ENCODE results near the gene C2CD4D.

Gene C2CD4D

DNA sequence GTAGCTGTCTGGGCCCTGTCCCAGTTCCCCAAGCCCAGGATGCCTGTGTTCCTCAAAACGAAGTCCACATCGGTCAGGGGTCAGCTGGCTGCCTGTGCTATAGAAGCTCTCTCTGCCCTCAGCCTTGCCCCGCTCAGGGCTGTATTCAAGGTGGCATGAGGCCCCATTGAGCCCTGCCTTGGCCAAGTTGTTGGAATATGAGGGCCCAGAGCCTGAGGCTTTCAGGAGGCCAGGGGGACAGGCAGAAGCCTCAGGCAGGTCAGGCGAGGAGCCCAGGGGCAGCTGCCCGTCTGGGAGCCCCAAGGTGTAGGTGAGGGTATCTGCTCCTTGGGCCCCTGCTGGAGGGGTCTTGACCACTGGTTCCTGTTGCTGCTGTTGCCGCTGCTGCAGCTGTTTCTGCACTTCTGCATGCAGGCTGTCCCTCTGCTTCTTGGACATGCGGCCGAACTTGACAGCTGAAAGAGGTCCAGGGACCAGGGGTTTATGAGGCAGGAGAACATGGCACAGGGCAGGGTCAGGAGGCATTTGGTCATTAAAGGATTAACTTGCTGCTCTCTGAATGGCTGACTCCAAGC is 24.6 kb downstream of the C2CD4D start:
- DNase-seq (ENCODE audit: low spot score): no peak

DNA sequence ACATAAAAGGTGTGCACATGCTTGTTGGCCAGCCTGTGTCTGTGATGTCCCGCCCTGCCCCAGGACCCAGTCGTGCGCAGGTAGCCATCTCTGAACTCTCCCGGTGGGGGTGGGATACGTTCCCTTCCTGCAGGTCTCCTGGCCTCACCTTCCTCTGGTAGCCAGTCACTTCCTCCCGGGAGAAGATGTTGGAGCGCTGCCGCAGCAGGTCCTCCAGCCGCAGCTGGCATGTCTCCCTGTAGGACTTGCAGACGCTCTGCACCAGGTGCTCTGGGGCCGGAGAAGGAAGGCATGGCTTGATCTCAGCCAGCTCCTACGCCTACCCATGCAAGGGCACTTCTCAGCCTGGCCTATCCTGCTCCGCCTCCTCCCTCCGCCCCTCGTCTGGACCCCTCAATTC is 25.2 kb downstream of the C2CD4D start:
- DNase-seq (ENCODE audit: low spot score): no peak

DNA sequence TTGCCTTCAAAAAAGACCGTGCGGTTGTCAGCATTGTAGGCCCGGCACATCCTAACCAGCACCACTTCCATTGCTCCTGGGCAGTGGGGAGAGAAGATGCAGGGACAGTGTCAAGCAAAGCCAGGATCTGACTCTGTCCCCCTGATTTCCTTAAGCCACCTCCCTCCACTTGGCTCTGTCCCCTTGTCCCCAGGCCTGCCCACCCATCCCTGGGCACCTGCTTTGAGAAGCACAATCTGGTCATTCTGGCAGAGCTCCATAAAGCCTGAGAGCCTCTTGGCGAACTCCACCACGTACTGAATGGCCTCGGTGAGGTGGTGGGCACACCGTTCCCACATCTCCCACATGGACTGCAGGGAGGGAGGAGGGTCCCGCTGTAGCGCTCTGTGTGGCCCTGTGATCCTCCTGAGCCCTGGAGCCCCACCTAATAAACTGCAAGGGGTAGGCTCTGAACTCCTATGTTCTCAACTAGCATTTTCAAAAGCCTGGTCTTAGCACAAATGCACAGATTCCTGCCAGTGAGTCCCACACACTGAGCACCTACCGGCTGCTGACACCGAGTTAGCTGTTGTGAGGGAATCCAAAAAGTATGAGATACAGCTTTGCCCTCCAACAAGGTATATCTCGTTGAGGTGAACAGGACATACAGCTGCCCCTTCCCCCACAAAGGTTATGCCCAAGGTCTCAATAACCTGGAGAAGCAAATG is 26.2 kb downstream of the C2CD4D start:
- no peak for DNase-seq (ENCODE audit: low spot score)

DNA sequence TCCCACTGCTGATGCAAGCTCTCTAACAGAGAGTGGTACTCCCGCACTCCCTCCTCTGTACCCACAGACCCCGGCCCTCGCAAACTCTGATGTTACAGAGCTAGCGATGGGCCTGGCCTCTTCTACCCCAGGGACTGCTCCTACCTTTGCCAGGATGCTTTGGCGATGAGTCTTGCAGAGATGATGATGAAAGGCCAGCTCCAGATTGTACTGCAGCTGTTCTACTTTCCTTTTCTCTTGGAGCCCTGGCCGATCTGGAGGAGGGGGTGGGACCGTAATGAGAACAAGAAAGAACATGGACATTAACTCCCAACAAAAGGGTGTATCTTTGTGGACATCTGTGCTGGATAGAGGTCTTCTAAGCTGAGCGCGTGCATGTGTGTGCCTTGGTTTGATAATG is 28.4 kb downstream of the C2CD4D start:
- no peak for DNase-seq (ENCODE audit: low spot score)

DNA sequence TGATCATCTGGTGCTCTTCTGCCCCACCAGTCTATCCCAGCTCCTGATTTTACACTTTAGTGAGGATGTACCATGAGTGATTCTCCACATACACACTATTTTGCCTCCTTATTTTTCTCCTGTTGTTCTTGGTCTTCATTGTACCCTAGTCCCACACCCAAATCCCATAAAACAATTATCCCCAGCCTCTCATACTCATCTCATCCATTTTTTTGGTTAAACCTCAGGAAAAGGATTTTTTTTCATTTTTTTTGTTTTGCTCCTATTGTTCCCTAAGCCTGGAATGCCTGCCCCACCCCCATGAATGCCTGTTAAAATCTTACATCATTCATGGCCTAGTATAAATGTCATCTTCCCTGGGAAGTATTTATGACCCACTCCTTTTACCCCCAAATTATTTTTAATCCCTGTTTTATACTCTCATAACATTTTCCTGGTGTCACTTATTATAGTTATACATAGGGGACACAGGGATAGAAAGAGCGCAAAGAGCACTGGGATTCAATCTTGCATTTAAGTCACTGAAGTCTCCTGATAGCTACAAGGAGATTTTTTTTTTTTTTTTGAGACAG is 29.5 kb downstream of the C2CD4D start:
- DNase-seq (ENCODE audit: low spot score): no peak

DNA sequence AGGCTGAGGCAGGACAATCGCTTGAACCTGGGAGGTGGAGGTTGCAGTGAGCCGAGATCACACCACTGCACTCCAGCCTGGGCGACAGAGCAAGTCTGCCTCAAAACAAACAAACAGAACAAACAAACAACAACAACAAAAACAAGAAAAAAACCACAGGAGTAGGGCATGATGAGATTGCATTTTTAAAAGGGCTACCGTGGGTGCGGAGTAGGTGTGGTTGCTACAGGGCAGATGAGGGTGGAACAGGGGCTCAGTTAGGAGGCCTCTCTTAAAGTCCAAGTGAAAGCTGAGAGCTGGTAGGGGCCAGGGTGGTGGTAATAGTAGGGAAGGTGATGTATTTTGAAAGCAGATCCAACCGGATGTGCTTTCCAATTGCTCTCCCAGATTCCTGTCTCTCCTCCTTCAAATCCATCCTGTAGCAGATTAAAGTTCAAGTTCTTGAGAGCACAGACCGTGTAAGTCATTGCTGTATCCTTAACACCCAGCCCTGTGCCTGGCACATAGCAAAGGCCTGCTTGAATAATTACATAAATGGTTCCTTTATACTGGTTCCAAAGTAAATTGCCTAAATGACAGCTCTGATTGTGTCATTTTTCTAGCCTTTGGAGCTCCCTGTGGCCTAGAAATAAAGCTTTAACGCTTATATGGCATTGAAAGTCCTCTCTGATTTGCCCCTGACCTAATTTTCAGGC is 30.2 kb downstream of the C2CD4D start:
- no peak for DNase-seq (ENCODE audit: low spot score)

DNA sequence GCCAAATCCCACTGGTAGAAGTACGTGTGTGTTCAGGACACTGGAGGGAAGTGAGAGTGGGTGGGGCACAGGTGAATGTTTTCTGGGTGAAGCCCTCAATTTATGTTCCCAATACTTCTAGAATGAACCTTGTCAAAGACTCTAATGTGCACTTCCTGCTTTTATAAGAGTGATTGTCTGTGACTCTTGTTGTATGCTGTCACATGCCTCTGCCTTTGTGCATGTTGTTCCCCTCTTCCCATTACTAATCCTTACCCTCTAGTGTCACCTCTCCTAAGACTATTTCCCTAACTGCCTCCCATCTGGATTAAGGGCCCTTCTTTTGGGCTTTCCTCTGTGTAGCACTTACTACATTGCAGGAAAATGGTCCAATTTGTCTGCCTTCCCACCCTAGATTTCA is 31.9 kb downstream of the C2CD4D start:
- DNase-seq (ENCODE audit: low spot score): no peak

DNA sequence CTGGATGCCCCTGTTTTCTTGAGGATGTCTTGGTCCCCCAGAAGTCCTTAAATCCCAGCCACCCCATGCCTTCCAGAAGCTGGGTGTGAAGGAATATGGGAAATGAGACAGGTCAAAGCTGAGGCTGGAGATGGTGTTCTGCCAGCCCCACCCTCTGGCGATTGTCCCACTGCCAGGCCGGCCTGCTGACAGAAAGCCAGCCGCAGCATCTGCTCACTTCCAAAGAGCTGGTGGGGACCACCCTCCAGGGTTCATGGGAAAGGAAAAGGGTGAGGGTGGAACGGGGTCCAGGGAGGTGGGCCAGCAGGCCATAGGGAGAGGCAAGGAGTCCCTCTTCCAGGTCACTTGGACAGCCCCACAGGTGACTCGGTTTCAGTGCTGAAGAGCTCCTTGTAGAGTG is 32.5 kb downstream of the C2CD4D start:
- no peak for DNase-seq (ENCODE audit: low spot score)

DNA sequence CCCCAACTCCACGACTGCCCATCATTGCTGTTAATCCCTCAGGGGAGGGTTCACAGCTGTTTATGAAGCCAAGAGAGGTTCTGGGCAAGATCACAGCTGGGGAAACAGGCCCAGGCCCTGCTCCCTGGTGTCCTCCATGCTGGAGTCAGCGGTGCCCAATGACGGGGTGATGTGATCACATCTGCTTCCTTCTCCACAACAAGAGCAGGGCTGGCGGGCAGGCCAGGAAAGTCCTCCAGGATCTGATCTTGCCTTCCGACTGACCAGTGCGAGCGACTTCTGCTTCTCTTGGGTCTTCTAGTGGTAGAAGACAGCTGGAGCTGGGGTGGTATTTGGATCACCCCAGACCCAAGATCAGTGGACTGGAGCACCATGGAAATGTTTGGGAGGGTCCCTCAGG is 33.5 kb downstream of the C2CD4D start:
- no peak for DNase-seq (ENCODE audit: low spot score)

DNA sequence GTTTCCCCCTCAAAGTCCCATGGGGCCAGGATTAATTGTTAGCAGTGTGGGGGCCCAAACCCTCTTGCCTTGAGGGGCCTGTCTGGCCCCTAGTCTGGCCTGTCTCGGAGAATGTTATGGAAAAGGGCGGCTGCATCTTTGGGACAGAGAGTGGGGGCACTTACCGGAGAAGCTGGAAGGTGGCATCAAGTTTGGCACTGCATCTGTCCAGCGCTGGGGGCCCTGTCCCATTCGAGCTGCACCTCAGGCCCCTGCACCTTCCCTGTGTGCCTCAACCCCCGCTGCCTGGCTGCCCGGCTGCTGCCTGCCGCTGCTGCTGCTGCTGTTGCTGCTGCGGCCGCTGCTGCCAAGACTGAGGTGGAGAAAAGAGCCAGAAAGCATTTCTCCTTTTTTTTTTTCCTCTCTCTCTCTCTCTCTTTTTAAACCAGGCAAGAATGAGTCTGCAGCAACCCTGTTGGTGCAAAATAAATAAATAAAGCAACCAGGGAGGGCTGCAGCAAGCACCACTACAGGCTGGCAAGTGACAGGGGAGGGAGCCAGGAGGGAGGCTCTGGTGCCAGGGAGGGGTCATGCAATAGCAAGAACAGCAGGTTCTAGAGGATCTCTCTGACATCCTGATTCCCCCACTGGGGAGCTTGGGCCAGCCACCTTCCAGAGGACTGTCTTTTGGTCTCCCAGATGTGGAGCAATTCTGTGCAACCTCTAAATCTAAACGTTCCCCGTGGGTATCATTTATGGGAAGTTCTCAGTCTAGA is 34.4 kb downstream of the C2CD4D start, which contains the start of gene LINGO4:
Gene LINGO4, minus strand, starts transcription at position 354 of the 755 bp plus-strand sequence. CDS start 2,715 bp downstream, outside the sequence.
- no peak for DNase-seq (ENCODE audit: low spot score)

DNA sequence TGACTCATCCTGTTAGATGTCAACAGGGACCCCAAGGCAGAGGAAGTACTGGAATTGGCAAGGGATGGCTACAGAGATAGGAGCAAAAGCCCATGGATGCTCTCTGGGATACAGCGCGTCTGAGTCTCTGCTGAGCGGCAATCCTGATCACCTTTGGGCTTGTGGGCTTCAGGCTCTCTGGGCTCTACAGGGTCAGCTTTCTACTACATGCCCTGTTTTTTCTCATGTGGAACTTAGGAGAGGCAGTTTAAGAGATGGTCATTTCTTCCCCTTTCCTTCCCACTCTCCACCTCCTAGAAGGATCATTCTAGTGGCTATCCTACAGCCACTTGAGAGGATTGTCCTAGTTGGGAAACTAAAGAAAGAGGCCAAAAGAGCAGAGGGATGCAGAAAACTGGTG is 35.7 kb downstream of the C2CD4D start:
- no peak for DNase-seq (ENCODE audit: low spot score)

DNA sequence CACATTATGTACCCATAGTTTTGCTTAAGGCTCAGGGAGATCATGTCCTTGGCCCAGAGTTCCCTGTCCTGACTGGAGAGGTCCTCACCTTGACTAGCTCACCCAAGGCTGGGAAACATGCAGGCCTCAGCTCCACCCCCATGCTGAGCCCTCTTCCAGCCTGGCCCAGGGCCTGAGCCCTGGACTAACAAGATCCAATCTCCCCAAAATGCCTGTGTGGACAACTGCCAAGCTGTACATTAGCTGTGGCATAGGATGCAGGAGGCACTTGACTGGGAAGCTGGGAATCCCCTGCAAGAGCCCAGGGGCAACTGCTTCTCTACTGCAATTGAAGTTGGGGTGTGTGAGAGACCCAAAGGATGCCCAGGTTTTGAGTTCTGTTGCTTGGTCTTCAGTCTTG is 36.5 kb downstream of the C2CD4D start:
- DNase-seq (ENCODE audit: low spot score): no peak

DNA sequence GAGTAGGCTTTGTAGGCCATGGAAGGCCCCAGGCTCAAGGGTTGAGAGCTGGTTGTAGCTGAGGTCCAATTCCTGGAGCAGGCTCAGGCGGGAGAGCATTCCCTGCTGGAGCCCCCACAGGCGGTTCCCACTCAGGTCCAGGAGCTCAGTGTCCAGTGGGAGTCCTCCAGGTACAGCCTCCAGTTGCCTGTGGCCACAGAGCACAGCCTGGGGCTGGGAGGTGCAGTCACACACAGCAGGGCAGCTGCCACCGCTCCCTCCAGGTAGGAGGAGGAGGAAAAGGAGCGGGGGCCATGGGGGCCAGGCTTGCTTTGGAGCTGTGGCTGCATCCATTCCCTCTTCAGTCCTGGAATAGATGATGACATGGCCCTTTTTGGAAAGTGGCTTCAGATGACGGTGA is 37.2 kb downstream of the C2CD4D start:
- no peak for DNase-seq (ENCODE audit: low spot score)

DNA sequence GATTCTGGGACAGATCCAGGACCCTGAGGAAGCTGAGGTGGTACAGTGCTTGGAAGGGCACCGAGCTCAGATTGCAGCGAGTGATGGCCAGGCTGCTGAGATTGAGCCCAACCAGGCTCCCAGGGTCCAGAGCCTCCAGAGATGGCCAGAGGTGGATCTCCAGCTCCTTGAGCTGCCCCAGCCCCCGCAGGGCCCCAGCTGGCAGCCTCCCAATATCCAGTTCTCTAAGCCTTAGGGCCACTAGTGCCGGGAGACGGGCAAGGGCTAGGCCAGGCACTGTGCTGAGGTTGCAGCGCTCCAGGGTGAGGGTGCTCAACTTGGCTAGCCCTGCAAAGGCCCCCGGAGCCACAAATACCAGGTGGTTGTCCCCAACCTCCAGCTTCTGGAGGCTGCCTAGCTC is 37.8 kb downstream of the C2CD4D start:
- DNase-seq (ENCODE audit: low spot score): no peak

DNA sequence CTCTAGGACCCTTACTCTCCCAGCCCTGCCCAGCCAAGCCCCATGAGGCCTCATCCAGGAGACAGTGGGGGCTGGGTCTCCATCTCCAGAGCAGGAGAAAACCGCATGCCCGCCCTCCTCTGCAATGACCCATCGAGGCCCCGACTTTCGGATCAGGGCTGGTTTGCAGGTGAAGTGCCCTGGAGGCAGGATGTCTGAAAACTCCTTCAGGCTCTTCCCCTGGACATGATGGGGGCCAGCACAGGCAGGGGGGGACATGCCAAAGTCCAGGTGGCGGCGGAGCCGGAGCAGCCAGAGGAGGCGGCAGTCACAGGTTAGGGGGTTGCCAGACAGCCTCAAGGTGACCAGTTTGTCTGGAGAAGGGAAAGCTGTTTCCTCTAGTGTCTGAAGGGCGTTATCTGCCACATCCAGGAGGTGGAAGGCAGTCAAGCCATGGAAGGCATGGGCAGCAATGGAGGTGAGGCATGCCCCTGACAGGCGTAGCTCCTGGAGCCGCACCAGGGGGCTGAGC is 38.3 kb downstream of the C2CD4D start:
- no peak for DNase-seq (ENCODE audit: low spot score)

DNA sequence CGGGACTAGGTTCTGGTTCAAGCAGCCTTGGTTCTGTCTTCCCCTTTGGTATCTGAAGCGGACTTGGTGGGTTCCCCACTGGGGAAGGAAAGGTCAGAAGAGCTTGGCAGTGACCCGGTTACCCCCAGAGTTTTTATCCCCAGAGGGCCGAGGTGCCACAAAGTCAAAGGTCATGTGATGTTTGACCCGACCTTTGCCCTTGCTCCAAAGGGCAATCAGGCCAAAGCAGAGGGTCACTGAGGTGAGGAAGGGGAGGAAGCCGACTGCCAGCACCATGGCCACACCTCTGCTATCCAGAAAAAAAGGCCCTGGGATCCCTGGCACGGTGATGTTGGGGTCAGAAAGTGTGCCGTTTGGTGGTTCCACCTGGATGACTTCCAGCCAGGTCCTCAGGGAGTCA is 38.8 kb downstream of the C2CD4D start:
- DNase-seq (ENCODE audit: low spot score): no peak

DNA sequence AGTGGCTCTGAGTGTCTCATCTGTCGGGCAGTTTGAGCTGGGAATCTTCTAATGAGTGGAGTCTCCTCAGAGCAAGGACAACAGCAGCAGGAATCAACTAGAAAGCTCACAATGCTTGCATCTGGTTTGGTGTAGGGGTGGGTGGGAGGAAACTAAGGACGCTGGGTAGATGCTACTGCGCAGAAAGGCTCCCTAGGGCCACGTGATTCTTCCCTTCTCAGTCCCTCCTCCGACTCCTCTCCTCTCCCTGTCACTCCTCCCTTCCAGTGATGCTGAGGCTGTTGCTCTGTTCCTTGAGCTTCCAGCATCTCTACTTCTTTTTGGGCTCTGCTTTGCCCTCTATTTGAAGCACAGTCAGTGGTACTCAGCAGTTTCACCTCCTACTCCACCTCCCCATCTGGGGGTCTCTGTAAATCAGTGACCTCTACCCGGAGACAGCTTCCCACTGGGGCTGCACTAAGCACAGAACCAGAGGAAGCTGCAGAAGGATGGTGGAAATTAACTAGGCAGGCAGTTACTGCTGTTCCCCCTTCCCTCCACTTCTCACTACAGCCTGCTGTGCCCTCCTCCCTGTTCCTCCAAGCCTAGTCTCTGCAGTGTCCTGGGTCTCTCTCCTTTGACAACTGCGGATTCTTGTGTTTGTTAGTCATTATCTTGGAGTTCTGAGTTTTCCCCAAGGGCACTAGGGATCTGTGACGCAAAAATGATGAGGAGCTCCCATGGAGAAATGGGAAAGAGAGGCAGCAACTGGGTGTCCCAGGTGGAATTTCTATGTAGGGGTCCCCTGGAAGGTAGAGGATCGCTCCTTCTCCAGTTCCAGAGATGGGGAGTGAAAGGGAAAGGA is 40.2 kb downstream of the C2CD4D start:
- no peak for DNase-seq (ENCODE audit: low spot score)

DNA sequence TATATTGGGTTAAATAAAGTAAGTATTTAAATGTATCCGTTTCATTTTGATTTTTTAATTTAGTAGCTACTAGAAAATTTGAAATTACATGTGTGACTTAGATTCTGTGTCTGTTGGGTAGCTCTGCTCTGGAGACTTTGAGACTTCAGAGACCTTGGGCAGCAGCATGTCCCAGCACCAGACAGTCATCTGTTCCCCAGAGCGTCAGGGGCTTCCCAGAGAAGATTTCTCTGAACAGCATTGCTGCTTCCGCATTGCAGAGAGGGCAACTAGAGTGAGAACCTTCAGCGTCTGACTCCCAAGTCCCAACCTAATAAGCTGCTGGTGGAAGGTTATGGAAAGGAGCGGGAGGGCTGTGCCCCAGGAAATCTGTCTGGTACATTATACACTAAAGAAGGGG is 41.0 kb downstream of the C2CD4D start:
- no peak for DNase-seq (ENCODE audit: low spot score)

DNA sequence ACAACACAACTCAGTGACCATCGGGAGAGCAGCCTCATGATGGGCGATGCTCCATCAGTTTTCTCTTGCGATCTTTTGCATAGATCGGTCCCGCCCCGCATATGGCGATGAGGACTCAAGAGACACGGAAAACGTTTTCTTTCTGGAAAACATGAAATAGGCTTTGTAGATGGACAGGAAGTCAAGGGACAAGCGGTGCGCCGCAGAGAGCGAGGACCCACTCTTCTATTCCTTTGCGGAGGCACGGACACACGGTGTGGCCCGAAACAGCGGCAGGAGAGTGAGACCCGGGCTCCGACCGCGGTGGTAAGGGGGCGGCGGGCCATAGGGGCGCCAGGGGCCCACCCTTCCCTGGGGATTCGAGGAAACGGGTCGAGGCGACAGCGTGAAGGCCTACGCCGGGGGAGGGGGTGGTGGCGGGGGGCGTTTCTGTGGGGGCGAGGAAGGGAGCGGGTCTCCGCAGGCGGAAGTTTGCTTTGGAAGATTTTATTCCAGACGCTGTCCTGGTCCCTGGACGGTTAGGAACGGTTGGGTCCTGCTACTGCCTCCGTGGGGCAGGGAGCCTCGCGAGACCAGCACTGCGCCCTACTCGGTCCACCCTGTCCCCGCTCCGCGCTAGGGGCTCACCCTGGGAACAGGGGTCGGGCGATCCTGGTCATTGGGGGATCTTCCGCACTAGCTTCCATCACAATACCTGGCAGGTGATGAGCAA is 48.5 kb downstream of the C2CD4D start:
- no peak for DNase-seq (ENCODE audit: low spot score)

DNA sequence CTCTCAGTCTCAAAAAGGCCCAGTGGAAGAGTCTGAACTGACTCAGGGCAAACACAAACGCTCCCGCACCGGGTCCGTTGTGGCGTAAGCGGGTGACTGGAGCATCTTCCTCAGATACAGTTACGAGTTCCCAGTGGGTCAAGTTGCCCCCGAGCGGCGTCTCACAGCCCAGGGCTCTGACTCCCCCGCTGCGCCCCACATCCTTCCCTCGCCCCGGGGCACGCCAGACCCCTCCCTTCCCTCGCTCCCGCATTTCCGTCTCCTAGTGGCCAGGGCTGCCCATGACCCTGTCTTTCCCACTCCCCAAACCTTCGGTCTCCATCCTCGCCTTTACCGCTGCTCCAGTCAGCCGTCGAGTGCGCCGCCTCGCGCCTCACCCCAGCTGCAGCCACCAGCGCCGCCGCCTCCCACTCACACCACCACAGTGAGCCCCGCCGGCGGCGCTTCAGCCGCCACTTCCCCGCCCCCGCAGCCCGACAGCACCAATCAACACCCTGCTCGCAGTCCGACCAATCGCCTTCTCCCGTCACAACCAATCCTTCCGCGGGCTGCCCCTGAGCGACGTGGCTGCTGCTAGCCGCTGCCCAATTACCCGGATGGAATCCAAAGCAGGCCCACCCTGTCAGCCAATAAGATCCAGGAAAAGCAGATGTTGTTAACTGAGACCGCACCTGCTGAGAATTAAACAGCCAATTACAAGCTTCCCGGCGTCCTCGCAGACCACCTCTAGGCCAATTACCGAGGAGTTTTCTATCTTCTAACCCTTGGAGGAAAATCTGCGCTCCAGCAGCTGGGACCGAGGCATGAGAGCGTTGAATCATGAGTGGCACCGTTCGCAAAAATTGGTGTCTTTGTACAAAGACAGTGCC is 49.3 kb downstream of the C2CD4D start, which contains the start of gene TDRKH:
Gene TDRKH, minus strand, starts transcription at position 430 of the 869 bp plus-strand sequence. CDS start 7,478 bp downstream, outside the sequence.
- peak; percentile 99 for DNase-seq (ENCODE audit: low spot score)

All from CD4-positive, alpha-beta T cell treated with Interleukin-2 at 100 ng/mL for 4 hours (primary cell).